Raji (cell line): ENCODE results near the gene VPS11.
A peak's percentile ranks its signal among the peaks of the same experiment; 100 is the strongest.

ENCODE experiments used
- POLR2A ChIP-seq: IDR thresholded peaks from 2 replicates; pipeline ENCODE4 v1.6.1; 2011; ENCODE audit warnings: low read depth, low read length, control low read depth; ENCODE audit not compliant: insufficient read depth

VPS11 gene

DNA sequence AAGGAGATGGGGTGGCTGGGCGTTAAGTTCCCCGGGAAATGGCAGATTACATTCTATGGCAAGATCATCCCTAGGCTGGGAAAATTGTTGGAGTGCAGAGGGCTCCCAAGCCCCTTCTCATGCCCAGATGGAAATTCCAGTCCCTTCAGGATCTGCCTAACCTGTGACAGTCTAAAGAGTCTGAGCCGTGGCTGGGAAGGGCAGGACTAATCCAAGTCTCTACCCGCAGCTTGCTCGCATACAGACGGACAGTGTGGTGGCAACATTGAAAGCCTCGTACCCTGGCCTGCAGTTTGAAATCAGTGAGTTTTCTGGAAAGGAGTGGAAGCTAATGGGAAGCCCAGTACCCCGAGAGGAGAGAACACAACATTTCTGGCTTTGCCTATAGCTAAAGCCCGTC lies 20.8 kb downstream of the VPS11 start:
- no peak for TF ChIP-seq POLR2A

- no peak for TF ChIP-seq POLR2A
Observed at GRCh38 chr11:119089319-119089718, 21.7 kb downstream of the VPS11 start.

DNA sequence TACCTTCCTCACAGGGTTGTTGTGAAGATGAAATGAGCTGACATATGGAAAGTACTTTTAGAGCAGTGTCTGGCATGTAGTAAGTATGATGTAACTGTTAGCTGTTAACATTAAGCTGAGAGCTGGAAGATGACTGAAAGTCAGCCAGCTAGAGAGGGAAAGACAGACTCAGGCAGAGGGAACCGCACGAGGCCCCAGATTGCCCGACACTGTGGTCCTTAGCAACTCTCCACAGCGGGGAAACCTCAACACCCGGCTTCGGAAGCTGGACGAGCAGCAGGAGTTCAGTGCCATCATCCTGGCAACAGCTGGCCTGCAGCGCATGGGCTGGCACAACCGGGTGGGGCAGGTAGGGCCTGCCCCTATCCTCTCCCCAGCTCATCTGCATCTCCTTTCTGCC lies 23.6 kb downstream of the VPS11 start:
- TF ChIP-seq POLR2A: peak; percentile 31; the same call in 1 of the 2 replicates

DNA sequence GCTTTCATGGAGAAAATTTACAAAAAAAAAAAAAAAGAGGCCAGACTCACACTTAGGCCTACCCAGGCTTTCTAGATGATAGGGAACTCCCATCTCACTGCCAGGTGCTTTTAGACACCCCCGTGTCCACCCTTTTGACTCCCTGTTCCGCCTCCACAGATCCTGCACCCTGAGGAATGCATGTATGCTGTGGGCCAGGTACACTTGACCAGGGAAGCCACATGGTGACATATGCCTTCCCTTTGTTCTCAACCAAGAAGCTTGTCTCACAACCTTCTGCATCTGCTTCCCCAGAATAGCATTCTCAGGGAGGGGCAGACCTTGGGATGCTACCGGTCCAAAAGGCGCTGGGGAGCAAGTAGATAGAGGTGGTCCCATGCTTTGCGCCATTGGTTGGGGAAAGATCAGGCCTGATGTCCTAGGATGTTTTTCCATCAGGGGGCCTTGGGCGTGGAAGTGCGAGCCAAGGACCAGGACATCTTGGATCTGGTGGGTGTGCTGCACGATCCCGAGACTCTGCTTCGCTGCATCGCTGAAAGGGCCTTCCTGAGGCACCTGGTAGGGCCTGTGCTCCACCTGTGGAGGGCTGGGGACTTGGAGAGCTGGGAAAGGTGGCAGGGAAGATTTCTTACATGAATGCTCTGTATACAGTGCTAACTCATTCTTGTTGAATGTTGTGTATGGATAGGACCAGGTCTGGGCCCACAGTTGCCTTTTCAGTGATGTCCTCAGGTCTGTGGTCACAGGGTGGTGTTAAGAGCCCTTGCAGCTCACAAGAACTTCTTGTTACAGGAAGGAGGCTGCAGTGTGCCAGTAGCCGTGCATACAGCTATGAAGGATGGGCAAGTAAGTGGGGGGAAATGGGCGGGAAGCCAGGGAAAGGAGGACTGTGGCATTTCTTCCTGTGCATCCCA lies 24.6 kb downstream of the VPS11 start:
- TF ChIP-seq POLR2A: no peak; the same call in 1 of the 2 replicates

DNA sequence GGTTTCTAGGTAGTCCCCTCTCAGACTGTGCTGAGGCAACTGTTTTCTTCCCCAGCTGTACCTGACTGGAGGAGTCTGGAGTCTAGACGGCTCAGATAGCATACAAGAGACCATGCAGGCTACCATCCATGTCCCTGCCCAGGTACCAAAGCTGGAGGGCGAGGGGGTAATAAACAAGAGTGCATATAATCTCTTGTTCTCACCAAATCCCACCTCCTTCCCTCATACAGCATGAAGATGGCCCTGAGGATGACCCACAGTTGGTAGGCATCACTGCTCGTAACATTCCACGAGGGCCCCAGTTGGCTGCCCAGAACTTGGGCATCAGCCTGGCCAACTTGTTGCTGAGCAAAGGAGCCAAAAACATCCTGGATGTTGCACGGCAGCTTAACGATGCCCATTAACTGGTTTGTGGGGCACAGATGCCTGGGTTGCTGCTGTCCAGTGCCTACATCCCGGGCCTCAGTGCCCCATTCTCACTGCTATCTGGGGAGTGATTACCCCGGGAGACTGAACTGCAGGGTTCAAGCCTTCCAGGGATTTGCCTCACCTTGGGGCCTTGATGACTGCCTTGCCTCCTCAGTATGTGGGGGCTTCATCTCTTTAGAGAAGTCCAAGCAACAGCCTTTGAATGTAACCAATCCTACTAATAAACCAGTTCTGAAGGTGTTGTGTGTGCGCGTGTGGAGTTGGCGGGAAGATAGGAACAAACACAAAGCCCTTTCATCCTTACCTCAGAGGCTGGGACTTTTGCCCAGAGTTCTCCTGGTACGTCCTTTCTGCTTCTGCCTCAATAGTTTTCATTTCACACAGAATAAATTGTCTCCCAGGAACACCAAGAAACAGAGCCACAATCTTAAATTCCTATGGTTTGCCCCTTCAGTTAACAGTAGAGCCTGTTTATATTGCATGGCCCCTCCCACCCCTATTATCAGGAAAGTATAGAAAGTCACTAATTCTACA lies 25.5 kb downstream of the VPS11 start:
- no peak; the same call in 1 of the 2 replicates for TF ChIP-seq POLR2A

- TF ChIP-seq POLR2A: 0 out of 2 replicates have a peak, but pooled peaks have one; percentile 22
Observed at GRCh38 chr11:119093942-119094815, 26.6 kb downstream of the VPS11 start.

DNA sequence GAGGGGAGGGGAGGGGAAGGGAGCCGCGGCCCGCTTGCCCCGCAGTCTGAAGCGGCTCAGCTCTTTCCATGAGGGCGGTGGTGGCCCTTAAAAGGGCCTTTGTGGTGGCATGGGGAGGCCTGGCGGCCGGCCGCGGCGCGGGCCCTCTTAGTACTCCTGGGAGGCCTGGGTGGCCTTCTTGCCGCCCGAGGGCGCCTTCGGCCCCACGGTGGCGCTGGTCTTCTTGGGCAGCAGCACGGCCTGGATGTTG lies 27.1 kb downstream of the VPS11 start:
- no peak for TF ChIP-seq POLR2A

- TF ChIP-seq POLR2A: peak; percentile 100
Observed at GRCh38 chr11:119095066-119095880, 27.7 kb downstream of the VPS11 start.

GRCh38 chr11:119099711-119100110 lies 32.1 kb downstream of the VPS11 start:
- TF ChIP-seq POLR2A: no peak

- no peak for TF ChIP-seq POLR2A
Observed at GRCh38 chr11:119100246-119100970, 32.8 kb downstream of the VPS11 start.

DNA sequence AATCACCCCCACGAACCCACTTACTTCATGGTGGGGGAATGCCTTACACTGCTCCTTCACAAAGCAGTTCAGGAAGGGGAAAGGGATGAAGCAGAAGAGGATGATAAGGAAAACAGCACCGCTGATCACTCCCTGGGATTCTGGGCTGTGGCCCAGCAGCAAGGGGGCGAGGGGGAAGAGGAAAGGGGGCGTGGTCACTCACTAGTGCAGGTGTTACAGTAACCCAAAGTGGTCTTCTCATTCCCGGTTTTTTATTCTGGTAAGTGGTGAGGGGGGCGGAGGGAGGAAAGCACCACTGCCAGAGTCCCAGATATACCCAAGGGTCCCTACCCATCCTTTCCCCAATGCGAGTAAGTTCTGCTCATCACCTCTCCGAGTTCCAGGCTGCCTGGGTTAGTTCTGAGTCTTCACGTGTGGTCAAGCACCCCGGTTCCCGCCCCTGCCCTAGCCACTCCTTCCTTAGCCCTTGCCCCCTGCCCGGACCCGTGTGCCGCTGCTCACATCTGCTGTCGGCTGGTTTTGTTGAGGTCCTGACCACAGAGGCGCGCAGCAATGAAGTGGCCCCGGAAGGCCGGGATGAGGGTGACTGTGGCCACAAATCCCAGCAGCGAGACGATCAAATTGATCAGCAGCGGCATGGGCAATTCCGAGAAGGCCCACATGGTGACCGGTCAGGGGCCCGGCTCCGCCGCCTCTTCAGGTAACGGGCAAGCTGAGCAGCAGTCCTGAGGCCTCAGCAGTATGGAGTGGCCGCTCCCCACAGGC lies 33.6 kb downstream of the VPS11 start:
- no peak; the same call in none of the 2 replicates for TF ChIP-seq POLR2A

DNA sequence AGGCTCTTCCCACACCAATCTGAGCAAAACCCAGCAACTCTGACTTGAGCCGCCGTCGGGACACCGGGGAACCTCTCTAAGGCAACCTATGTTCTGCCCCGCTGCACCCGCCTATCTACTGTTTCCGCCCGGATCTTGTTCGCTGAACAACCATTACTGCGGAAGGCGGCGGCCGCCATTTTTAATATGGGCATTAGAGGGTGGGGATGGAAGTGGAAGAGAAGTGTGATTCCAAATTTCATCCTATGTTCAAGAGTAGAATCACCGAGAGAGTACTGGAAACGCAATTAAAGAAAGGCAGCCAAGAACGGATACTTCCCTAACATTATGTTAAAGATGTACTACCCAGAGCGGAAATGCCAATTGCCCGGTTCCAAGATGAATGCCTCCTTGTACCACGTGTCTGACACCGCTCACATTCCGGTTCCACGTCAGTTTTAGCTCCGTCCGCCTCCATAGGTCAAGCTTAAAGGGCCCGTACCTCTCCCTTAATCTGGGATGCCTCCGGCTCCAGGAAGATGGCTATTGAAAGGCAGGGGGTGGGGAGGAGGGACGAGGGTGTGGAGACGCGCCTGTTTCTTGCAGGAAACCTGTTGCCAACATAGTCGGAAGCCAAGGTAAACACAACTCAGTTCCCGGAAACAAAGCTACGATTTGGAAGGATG lies 34.3 kb downstream of the VPS11 start, which contains the start of gene DPAGT1:
Gene DPAGT1, minus strand, starts transcription at position 95 of the 665 bp plus-strand sequence. CDS start 198 bp downstream, outside the sequence.
- TF ChIP-seq POLR2A: peak; percentile 61

- no peak for TF ChIP-seq POLR2A
Observed at GRCh38 chr11:119103793-119104192, 36.2 kb downstream of the VPS11 start.
